ENCODE data around the gene PLA2G1B. TPM values are rescaled to one million over a fixed set of nuclear protein-coding genes. Genes with fewer than 3 reads are reported as not detected.

PLA2G1B gene
- total RNA-seq: not detected

DNA sequence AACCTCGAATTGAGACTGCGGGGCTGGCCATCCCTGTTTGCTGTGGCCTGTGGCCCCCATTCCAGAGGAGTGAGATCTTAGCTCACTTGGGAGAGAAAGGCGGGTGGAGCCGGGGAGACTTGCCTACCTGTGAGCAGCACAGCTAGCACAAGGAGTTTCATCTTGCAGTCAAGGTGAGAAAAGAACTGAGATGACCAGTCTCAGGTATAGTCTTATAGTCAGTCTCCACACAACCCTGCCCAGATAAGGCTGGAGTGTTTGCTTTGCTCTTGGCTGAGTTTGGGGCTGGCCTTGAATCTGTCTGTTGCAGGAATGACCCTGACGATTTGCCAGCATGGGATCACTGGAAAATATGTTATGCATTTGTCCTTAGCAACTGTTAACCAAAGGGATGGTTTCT lies at the start of gene PLA2G1B:
Gene PLA2G1B, minus strand, starts transcription at position 187 of the 400 bp plus-strand sequence. Its CDS starts 26 bp downstream, at position 161.

DNA sequence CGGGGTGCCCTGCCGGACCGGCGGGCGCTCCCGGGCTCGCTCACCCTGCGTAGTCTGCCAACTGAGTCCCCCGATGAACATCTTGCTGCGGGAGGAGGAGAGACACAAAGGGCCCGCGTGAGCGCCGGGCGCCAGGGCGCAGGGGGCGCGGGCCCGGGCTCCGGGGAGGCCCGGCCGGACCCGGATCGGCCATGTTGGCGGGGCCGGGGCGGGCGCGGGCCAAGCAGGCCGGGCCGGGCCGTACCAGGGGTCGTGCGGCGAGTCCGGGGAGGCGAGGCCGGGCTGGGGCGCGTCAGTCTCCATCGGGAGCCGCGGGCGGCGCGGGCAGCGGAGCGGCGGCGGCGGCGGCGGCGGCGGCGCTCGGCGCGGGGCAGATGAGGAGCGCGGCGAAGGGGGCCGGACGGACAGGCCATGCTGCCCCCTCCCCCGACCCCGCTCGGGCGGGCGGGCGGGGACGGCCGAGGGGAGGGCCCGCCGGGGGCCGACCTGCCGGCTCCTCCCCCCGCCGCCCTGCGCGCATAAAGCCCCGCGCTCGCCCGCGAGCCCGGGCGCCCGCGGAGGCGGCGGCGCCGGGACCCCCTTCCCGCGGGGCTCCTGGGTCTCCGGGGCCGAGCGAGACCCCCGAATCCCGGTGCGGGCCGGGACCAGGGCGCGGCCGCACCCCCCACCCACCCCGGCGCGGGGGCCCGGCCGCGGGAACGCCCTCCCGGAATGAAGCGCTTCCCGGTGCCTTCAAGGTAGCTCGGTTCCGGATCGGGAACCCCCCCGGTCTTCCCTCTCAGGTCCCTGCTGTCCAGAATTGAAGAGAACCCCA lies 41.4 kb upstream of the PLA2G1B start, which contains the start of gene MSI1:
Gene MSI1, minus strand, starts transcription at position 376 of the 814 bp plus-strand sequence. Its CDS starts 73 bp downstream, at position 303.

DNA sequence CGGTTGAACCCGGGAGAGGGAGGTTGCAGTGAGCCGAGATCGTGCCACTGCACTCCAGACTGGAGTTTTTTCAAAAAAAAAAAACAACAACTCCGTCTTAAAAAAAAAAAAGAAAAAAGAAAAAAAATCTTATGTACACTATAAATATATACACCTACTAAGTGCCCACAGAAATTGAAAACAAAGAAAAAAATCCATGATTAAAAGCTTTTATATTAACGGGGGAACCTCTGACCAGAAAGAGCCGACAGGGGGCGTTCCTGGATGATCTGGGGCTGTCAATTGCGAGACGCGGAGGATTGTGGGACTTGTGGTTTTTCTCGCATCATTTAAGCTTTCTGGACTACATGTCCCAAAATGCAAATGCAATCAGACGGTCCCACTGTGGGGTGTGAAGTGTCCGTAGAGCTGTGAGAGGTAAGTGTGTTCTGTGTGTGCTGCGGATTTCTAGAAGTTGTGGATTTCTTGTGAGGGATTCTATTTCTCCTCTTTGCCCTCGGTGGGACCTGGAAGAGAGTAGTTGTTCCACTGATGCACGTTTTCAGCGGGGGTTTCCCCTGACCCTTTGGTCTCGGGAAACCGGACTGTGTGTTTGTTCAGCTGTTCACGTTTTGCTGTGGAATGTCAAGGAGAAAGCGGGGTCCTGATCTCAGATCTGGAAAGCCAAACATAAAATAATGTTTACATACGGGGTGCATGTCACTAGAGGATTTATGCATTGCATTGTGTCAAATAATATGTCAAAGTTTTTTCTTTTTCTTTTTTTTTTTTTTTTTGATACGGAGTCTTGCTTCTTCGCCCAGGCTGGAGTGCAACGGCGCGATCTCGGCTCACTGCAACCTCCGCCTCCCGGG lies 25.4 kb downstream of the PLA2G1B start, which contains the start of gene SIRT4:
Gene SIRT4, plus strand, starts transcription at position 360 of the 854 bp plus-strand sequence. CDS start 1,241 bp downstream, outside the sequence.

GRCh38 chr12:120292661-120293531 lies 34.7 kb downstream of the PLA2G1B start, which contains the start of gene RNU4-1:
Gene RNU4-1, minus strand, starts transcription at chr12:120293237.

Small RNA genes within 50 kb of the gene (small RNA-seq; reads per million reads assigned to genes)
- 648 reads per million, percentile 98 among the genes with 10 or more reads in this experiment for gene RNU4-1
- 1,411 reads per million, percentile 99 among the genes with 10 or more reads in this experiment for gene RNU4-2
- gene RNU6-1088P: not detected

Other genes starting within 250 kb of the PLA2G1B start
- 28.6 TPM for gene RAB35, start 211.0 kb downstream of the PLA2G1B start, total RNA-seq
- gene GCN1, start 133.1 kb downstream of the PLA2G1B start, total RNA-seq: 68.7 TPM
- gene RPLP0, start 126.7 kb downstream of the PLA2G1B start, total RNA-seq: 1,513 TPM
- 5.8 TPM for gene PXN, start 62.0 kb downstream of the PLA2G1B start, total RNA-seq
- gene RNU4-2, start 35.9 kb downstream of the PLA2G1B start, total RNA-seq: under 0.01 TPM
- under 0.01 TPM for gene RNU4-1, start 34.5 kb downstream of the PLA2G1B start, total RNA-seq
- gene SIRT4, start 25.5 kb downstream of the PLA2G1B start, total RNA-seq: 3.0 TPM
- gene MSI1, start 41.4 kb upstream of the PLA2G1B start, total RNA-seq: 10.1 TPM
- 573 TPM for gene COX6A1, start 110.3 kb upstream of the PLA2G1B start, total RNA-seq
- 11.8 TPM for gene TRIAP1, start 118.6 kb upstream of the PLA2G1B start, total RNA-seq
- gene GATC, start 118.7 kb upstream of the PLA2G1B start, total RNA-seq: 35.1 TPM
- gene SRSF9, start 142.0 kb upstream of the PLA2G1B start, total RNA-seq: 112 TPM
- gene DYNLL1, start 168.3 kb upstream of the PLA2G1B start, total RNA-seq: 303 TPM
- 30.9 TPM for gene COQ5, start 201.4 kb upstream of the PLA2G1B start, total RNA-seq
- 144 TPM for gene RNF10, start 206.6 kb upstream of the PLA2G1B start, total RNA-seq

Measured in diencephalon (tissue), 1 donor.